HL-60 (cell line): ENCODE measurements around the gene RIN3.

Source experiments
- DNase-seq, 2 experiments: peaks; one replicate each; pipeline ENCODE4 v3.0.0-alpha.2; 2010 to 2020; ENCODE audit warnings: low read depth in 1 of 2, low spot score in 1 of 2
- H3K27ac ChIP-seq: fragments of 250-450 bp; sonication (Bioruptor Pico); replicated peaks from 2 replicates; pipeline ENCODE4 v1.5.1; 2020; ENCODE audit warnings: mild to moderate bottlenecking, moderate library complexity
- H3K27me3 ChIP-seq: fragments of 250-450 bp; sonication (Bioruptor Pico); 2 replicates; pipeline ENCODE4 v1.5.1; 2021; ENCODE audit warnings: mild to moderate bottlenecking, moderate library complexity; ENCODE audit not compliant: insufficient read depth, poor library complexity, severe bottlenecking
- H3K4me3 ChIP-seq: replicated peaks from 2 replicates; pipeline ENCODE4 v1.5.1; 2011; ENCODE audit warnings: mild to moderate bottlenecking, control low read depth, low read length; ENCODE audit not compliant: insufficient read depth
- CTCF ChIP-seq: IDR thresholded peaks from one replicate; pipeline ENCODE4 v1.5.1; 2011; ENCODE audit warnings: low read length, control low read depth, inconsistent platforms; ENCODE audit not compliant: insufficient read depth
- GABPA ChIP-seq: IDR thresholded peaks from 2 replicates; pipeline ENCODE4 v1.6.1; 2012; ENCODE audit warnings: low read depth
- POLR2AphosphoS5 ChIP-seq: IDR thresholded peaks from 2 replicates; pipeline ENCODE4 v1.6.1; 2012; ENCODE audit warnings: low read depth
- REST ChIP-seq: IDR thresholded peaks from 2 replicates; pipeline ENCODE4 v1.6.1; 2012; ENCODE audit warnings: low read depth; ENCODE audit not compliant: insufficient replicate concordance
- SPI1 ChIP-seq: IDR thresholded peaks from 2 replicates; pipeline ENCODE4 v1.6.1; 2012; ENCODE audit warnings: low read depth, mild to moderate bottlenecking, borderline replicate concordance

The RIN3 gene

GRCh38 chr14:92686900-92687427 is 173.4 kb downstream of the RIN3 start:
- no peak for DNase-seq
- Histone ChIP-seq H3K4me3 (no peak overlapping the region), H3K27me3 (no peaks in the 10 kb centered on the region), H3K27ac (no peak overlapping the region)
- TF ChIP-seq SPI1: no peak
- no peak for TF ChIP-seq GABPA
- no peak for TF ChIP-seq CTCF
- no peak for TF ChIP-seq POLR2AphosphoS5
- TF ChIP-seq REST: no peak

DNA sequence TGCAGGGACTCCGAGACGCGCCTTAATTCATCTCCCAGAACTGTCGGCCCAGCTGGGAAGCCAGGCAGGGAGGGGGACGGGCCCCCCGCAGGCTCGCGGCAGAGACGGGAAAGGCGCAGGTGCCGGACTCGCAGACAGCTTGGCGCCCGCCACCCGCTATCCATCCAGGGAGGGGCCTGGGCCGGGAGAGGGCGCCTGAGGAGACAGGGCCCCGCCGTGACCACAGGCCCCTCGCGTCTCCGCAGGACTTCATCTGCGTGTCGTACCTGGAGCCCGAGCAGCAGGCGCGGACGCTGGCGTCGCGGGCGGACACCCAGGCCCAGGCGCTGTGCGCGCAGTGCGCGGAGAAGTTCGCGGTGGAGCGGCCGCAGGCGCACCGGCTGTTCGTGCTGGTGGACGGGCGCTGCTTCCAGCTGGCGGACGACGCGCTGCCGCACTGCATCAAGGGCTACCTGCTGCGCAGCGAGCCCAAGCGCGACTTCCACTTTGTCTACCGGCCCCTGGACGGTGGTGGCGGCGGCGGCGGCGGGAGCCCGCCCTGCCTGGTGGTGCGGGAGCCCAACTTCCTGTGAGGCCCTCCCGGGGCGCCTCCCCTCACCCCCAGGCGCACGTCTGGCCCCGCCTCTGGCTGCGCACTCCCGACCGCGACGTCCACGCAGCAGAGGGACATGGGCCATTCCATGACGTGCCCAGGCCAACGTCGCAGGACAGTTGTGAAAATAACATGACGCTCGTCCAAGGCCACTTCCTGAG is 174.3 kb downstream of the RIN3 start:
- TF ChIP-seq POLR2AphosphoS5 (no peak), REST (no peak), GABPA (no peak), SPI1 (no peak), CTCF (no peak)
- Histone ChIP-seq H3K27ac (no peak overlapping the region), H3K4me3 (no peak overlapping the region), H3K27me3 (no peaks in the 10 kb centered on the region)
- no peak for DNase-seq

DNA sequence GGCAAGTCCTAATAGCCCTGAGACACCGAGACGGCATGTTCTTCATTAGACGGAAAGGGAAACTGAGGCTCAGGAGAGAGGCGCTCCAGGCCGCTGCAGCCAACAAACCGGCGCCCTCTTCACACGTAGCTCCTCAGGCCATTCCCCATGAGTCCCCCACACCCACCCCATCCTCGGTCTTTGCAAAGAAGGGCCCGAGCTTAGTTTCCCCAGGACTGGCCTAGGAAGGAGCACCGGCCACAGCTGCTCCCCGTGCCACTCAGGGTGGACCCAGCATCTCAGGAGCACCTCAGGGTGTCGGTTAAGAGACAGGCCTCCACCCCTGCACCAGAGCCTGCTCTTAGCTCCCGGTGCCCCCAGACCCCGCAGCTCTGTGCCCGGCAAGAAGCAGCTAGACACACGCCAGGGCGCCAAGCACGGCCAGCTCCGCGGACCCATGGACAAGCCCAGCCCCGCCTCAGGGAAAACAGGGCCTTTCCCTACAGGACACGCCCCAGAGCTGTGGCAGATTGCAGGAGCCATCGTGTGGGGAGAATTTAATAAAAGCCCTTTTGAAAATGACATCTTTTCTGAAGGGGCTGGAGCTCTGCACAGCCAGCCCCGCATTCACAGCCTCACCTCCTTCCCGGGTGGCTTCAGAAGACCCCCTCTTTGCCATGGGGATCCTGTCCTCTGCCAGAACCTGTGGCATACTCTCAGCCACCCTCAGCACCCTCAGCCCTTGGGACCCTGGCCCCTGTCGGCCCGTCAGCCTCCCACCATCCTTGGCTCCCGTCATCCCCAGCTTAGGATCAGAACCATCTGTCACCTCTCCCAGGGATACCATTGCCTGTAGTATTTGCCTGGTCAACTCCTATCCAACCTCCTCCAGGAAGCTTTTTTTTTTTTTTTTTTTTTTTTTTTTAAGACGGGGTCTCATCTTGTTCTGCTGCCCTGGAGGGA is 175.1 kb downstream of the RIN3 start:
- no peak for DNase-seq
- Histone ChIP-seq H3K27ac (no peak overlapping the region), H3K27me3 (no peaks in the 10 kb centered on the region), H3K4me3 (no peak overlapping the region)
- TF ChIP-seq CTCF: no peak
- no peak for TF ChIP-seq REST
- no peak for TF ChIP-seq GABPA
- TF ChIP-seq POLR2AphosphoS5: no peak
- TF ChIP-seq SPI1: no peak
